LNCaP clone FGC (cell line): Measurements from ENCODE around the gene TENM3.

Source experiments
- DNase-seq: peaks from one replicate; pipeline ENCODE4 v3.0.0-alpha.2; 2011; ENCODE audit warnings: low read depth
- H3K4me3 ChIP-seq: 2 replicates; pipeline ENCODE4 v1.5.1; 2011; ENCODE audit warnings: mild to moderate bottlenecking, low read depth, low read length, control low read depth
- CTCF ChIP-seq: IDR thresholded peaks from 2 replicates; pipeline ENCODE4 v1.5.1; 2012; ENCODE audit warnings: mild to moderate bottlenecking; ENCODE audit not compliant: control insufficient read depth, insufficient read depth; ENCODE audit errors: extremely low read depth

TENM3 gene

GRCh38 chr4:182593864-182594263 lies 350.7 kb downstream of the TENM3 start:
- DNase-seq, result no peak
- TF ChIP-seq CTCF, result no peak
- H3K4me3 ChIP-seq, result no peak overlapping the region

- no peak for TF ChIP-seq CTCF
- DNase-seq, result no peak
- H3K4me3 ChIP-seq, result no peak overlapping the region
Observed at GRCh38 chr4:182600093-182600492, 356.9 kb downstream of the TENM3 start.

GRCh38 chr4:182600856-182601255 lies 357.7 kb downstream of the TENM3 start:
- DNase-seq, result no peak
- no peak for TF ChIP-seq CTCF
- no peak overlapping the region for H3K4me3 ChIP-seq

- TF ChIP-seq CTCF, result no peak
- H3K4me3 ChIP-seq, result no peak overlapping the region
- DNase-seq, result no peak
Observed at GRCh38 chr4:182604161-182604622, 361.0 kb downstream of the TENM3 start.

GRCh38 chr4:182604953-182605352 lies 361.8 kb downstream of the TENM3 start:
- no peak for TF ChIP-seq CTCF
- H3K4me3 ChIP-seq, result no peak overlapping the region
- DNase-seq, result no peak

GRCh38 chr4:182608525-182608924 lies 365.3 kb downstream of the TENM3 start:
- no peak for DNase-seq
- no peak overlapping the region for H3K4me3 ChIP-seq
- TF ChIP-seq CTCF, result no peak

GRCh38 chr4:182616476-182616875 lies 373.3 kb downstream of the TENM3 start:
- H3K4me3 ChIP-seq, result no peak overlapping the region
- TF ChIP-seq CTCF, result no peak
- DNase-seq, result no peak
